H1 (cell line): Measurements from ENCODE around the gene PRKN. TPM values are rescaled to one million over a fixed set of nuclear protein-coding genes. Genes with fewer than 3 reads are reported as not detected.

Source experiments
- CTCF ChIA-PET: fragments of 300-600 bp; sonication (Branson Sonifier 250); formaldehyde crosslinking; loops from one replicate; lab custom pipeline; 2021; ENCODE audit not compliant: partially characterized antibody; lab: Charles Lee
- POLR2A ChIA-PET: fragments of 300-600 bp; sonication (Branson Sonifier 250); formaldehyde crosslinking; loops from one replicate; lab custom pipeline; 2021; ENCODE audit warnings: inconsistent platforms; ENCODE audit not compliant: partially characterized antibody; lab: Charles Lee
- DNase-seq, 2 experiments: peaks; one replicate each; pipeline versions ENCODE4 v3.0.0 to v3.0.0-alpha.2; 2010 to 2022; ENCODE audit warnings: low spot score in 2 of 2, low read depth in 1 of 2, mixed read lengths in 1 of 2
- FAIRE-seq: peaks from 2 replicates; lab custom pipeline; 2011; peaks lifted over from hg19 to GRCh38; lab: Jason Lieb, UNC
- H2AFZ ChIP-seq: 2 replicates; pipeline ENCODE4 v1.8.1; 2012; ENCODE audit warnings: low read length, inconsistent platforms
- H2AK5ac ChIP-seq: 2 replicates; pipeline ENCODE4 v1.6.1; 2013; ENCODE audit warnings: low read depth, low read length
- H2BK120ac ChIP-seq: replicated peaks from 2 replicates; pipeline ENCODE3; 2013; ENCODE audit warnings: low read depth, low read length, inconsistent platforms
- H2BK12ac ChIP-seq: 2 replicates; pipeline ENCODE4 v1.6.1; 2013; ENCODE audit warnings: low read depth, low read length
- H2BK15ac ChIP-seq: 2 replicates; pipeline ENCODE4 v1.6.1; 2013; ENCODE audit warnings: low read length
- H2BK20ac ChIP-seq: 2 replicates; pipeline ENCODE4 v1.6.1; 2013; ENCODE audit warnings: low read length
- H2BK5ac ChIP-seq: 2 replicates; pipeline ENCODE4 v1.6.1; 2013; ENCODE audit warnings: low read depth, low read length
- H3K14ac ChIP-seq: 2 replicates; pipeline ENCODE4 v1.6.1; 2013; ENCODE audit warnings: inconsistent platforms; ENCODE audit not compliant: insufficient read length
- H3K18ac ChIP-seq: 2 replicates; pipeline ENCODE4 v1.6.1; 2013; ENCODE audit warnings: low read length; ENCODE audit errors: extremely low read depth
- H3K23ac ChIP-seq: 2 replicates; pipeline ENCODE4 v1.6.1; 2013; ENCODE audit warnings: inconsistent platforms; ENCODE audit not compliant: insufficient read length
- H3K23me2 ChIP-seq: 2 replicates; pipeline ENCODE4 v1.6.1; 2013; ENCODE audit warnings: low read depth, low read length
- H3K27ac ChIP-seq: 2 replicates; pipeline ENCODE4 v1.6.1; 2011; ENCODE audit warnings: low read depth, low read length, inconsistent platforms
- H3K27me3 ChIP-seq, 4 experiments: replicated peaks in 1 of 4; 1 replicate in 1 of 4; 2 replicates in 3 of 4; pipeline versions ENCODE4 v1.6.1 to v1.8.1; 2011 to 2013; ENCODE audit warnings: low read length in 3 of 4, mild to moderate bottlenecking in 3 of 4, inconsistent platforms in 2 of 4, mixed read lengths in 2 of 4, moderate library complexity in 1 of 4; ENCODE audit not compliant: control insufficient read depth in 3 of 4, insufficient read depth in 3 of 4; ENCODE audit errors: extremely low read depth in 1 of 4
- H3K36me3 ChIP-seq, 4 experiments: 2 replicates each; pipeline versions ENCODE4 v1.6.1 to v1.8.1; 2011 to 2013; ENCODE audit warnings: mild to moderate bottlenecking in 4 of 4, low read length in 3 of 4, moderate library complexity in 2 of 4, control low read depth in 1 of 4, inconsistent platforms in 1 of 4; ENCODE audit not compliant: insufficient read depth in 4 of 4, control insufficient read depth in 2 of 4
- H3K4ac ChIP-seq: replicated peaks from 2 replicates; pipeline ENCODE3; 2013; ENCODE audit warnings: low read length, low read depth, mixed read lengths, inconsistent platforms; ENCODE audit not compliant: insufficient read length
- H3K4me1 ChIP-seq, 4 experiments: replicated peaks in 1 of 4; 1 replicate in 1 of 4; 2 replicates in 3 of 4; pipeline versions ENCODE4 v1.6.1 to v1.8.1; 2011 to 2013; ENCODE audit warnings: low read length in 3 of 4, inconsistent platforms in 2 of 4, mixed read lengths in 1 of 4; ENCODE audit not compliant: insufficient read depth in 4 of 4, control insufficient read depth in 3 of 4
- H3K4me2 ChIP-seq, 2 experiments: 2 replicates each; pipeline versions ENCODE4 v1.6.1 to v1.8.1; 2011 to 2013; ENCODE audit warnings: low read depth in 2 of 2, low read length in 2 of 2, control low read depth in 1 of 2, inconsistent platforms in 1 of 2, mild to moderate bottlenecking in 1 of 2; ENCODE audit not compliant: insufficient read depth in 1 of 2
- H3K4me3 ChIP-seq, 4 experiments: fragments of 200-600, 300-600 bp in 1 of 4; sonication (generic), shearing (Covaris generic), sonication (Bioruptor Twin) in 1 of 4; 2 replicates each; pipeline versions ENCODE4 v1.5.1 to v1.8.1; 2011 to 2016; ENCODE audit warnings: low read length in 4 of 4, low read depth in 3 of 4, control low read depth in 2 of 4, inconsistent platforms in 2 of 4, mild to moderate bottlenecking in 2 of 4, mixed read lengths in 1 of 4, moderate library complexity in 1 of 4; ENCODE audit not compliant: insufficient read depth in 2 of 4; ENCODE audit errors: extremely low read depth in 1 of 4
- H3K56ac ChIP-seq: replicated peaks from 2 replicates; pipeline ENCODE3; 2013; ENCODE audit warnings: low read depth, mild to moderate bottlenecking, mixed read lengths, low read length, inconsistent platforms; ENCODE audit not compliant: insufficient read length
- H3K79me1 ChIP-seq: 2 replicates; pipeline ENCODE4 v1.6.1; 2013; ENCODE audit warnings: low read depth, low read length, control low read depth
- H3K79me2 ChIP-seq, 2 experiments: 2 replicates each; pipeline versions ENCODE4 v1.6.1 to v1.8.1; 2012 to 2013; ENCODE audit warnings: low read length in 2 of 2, mild to moderate bottlenecking in 2 of 2, inconsistent platforms in 1 of 2; ENCODE audit not compliant: insufficient read depth in 2 of 2, control insufficient read depth in 1 of 2
- H3K9ac ChIP-seq, 4 experiments: replicated peaks in 1 of 4; 1 replicate in 1 of 4; 2 replicates in 3 of 4; pipeline versions ENCODE4 v1.6.1 to v1.8.1; 2011 to 2013; ENCODE audit warnings: low read depth in 3 of 4, low read length in 3 of 4, control low read depth in 2 of 4, mild to moderate bottlenecking in 2 of 4, moderate library complexity in 2 of 4, inconsistent platforms in 1 of 4; ENCODE audit errors: extremely low read depth in 1 of 4
- H3K9me3 ChIP-seq, 2 experiments: 2 replicates each; pipeline versions ENCODE4 v1.6.1 to v1.8.1; 2012 to 2013; ENCODE audit warnings: mild to moderate bottlenecking in 2 of 2, moderate library complexity in 2 of 2, control low read depth in 1 of 2, inconsistent platforms in 1 of 2, low read depth in 1 of 2, low read length in 1 of 2, mixed read lengths in 1 of 2; ENCODE audit not compliant: insufficient read depth in 2 of 2
- H4K20me1 ChIP-seq, 2 experiments: replicated peaks in 1 of 2; 2 replicates each; pipeline versions ENCODE3 to v1.8.1; 2011 to 2013; ENCODE audit warnings: inconsistent platforms in 2 of 2, low read length in 2 of 2, mild to moderate bottlenecking in 1 of 2; ENCODE audit not compliant: insufficient read depth in 2 of 2, control insufficient read depth in 1 of 2
- H4K5ac ChIP-seq: 2 replicates; pipeline ENCODE4 v1.6.1; 2013; ENCODE audit warnings: low read length, low read depth, mixed read lengths, inconsistent platforms; ENCODE audit not compliant: insufficient read length
- H4K8ac ChIP-seq: 2 replicates; pipeline ENCODE4 v1.8.0; 2013; ENCODE audit warnings: mild to moderate bottlenecking, moderate library complexity, low read length, inconsistent platforms; ENCODE audit not compliant: insufficient read depth; ENCODE audit errors: extremely low read depth
- H4K91ac ChIP-seq: replicated peaks from 2 replicates; pipeline ENCODE3; 2013; ENCODE audit warnings: low read length, mixed read lengths, inconsistent platforms; ENCODE audit not compliant: insufficient read length
- ASH2L ChIP-seq: fragments of 200-600, 300-600 bp; sonication (generic); IDR thresholded peaks from one replicate; pipeline ENCODE4 v1.7.1; 2017; ENCODE audit warnings: low read length
- EZH2 ChIP-seq: fragments of 200-600 bp; sonication (generic); IDR thresholded peaks from 2 replicates; pipeline ENCODE4 v1.7.1; 2012; ENCODE audit warnings: low read depth, mild to moderate bottlenecking, moderate library complexity, low read length, inconsistent platforms; ENCODE audit not compliant: severe bottlenecking
- GTF2F1 ChIP-seq: IDR thresholded peaks from 2 replicates; pipeline ENCODE4 v1.6.1; 2012; ENCODE audit warnings: low read depth, low read length, improper control_type of control experiment, borderline replicate concordance
- HDAC6 ChIP-seq: IDR thresholded peaks from one replicate; pipeline ENCODE4 v1.7.1; 2012; ENCODE audit warnings: low read depth, mild to moderate bottlenecking, inconsistent platforms, low read length, moderate library complexity
- JUND ChIP-seq: IDR thresholded peaks from 2 replicates; pipeline ENCODE4 v1.6.1; 2011; ENCODE audit warnings: mild to moderate bottlenecking, improper control_type of control experiment, low read length
- KDM1A ChIP-seq: fragments of 200-600, 300-600 bp; sonication (generic); IDR thresholded peaks from 2 replicates; pipeline ENCODE4 v1.7.1; 2016; ENCODE audit warnings: mild to moderate bottlenecking, low read length, borderline replicate concordance
- MAFK ChIP-seq: IDR thresholded peaks from 2 replicates; pipeline ENCODE4 v1.6.1; 2012; ENCODE audit warnings: low read depth, mild to moderate bottlenecking, improper control_type of control experiment, low read length
- RAD21 ChIP-seq, 2 experiments: IDR thresholded peaks in 1 of 2; conservative IDR thresholded peaks in 1 of 2; 2 replicates each; pipeline ENCODE4 v1.6.1; 2011; ENCODE audit warnings: low read depth in 2 of 2, low read length in 2 of 2, improper control_type of control experiment in 1 of 2, inconsistent platforms in 1 of 2, mild to moderate bottlenecking in 1 of 2, moderate library complexity in 1 of 2
- SIX5 ChIP-seq: IDR thresholded peaks from 2 replicates; pipeline ENCODE4 v1.6.1; 2011; ENCODE audit warnings: mild to moderate bottlenecking, low read depth, low read length
- SP2 ChIP-seq: IDR thresholded peaks from 2 replicates; pipeline ENCODE4 v1.6.1; 2012; ENCODE audit warnings: mild to moderate bottlenecking, low read length, inconsistent platforms
- SP4 ChIP-seq: IDR thresholded peaks from 2 replicates; pipeline ENCODE4 v1.6.1; 2012; ENCODE audit warnings: low read length, inconsistent platforms
- TAF7 ChIP-seq: optimal IDR thresholded peaks from 2 replicates; pipeline ENCODE3; 2011; ENCODE audit warnings: low read depth, mild to moderate bottlenecking, inconsistent platforms, low read length, moderate library complexity, borderline replicate concordance
- WGBS, 2 experiments: shearing (Covaris generic) in 1 of 2; methylation state at CpG; one replicate each; pipeline versions ENCODE4 v1.1.6 to v1.1.7; 2013 to 2015; ENCODE audit warnings: low lambda C conversion rate in 2 of 2, mixed read lengths in 2 of 2, inconsistent platforms in 1 of 2, low coverage in 1 of 2, missing lambda C conversion rate in 1 of 2; ENCODE audit not compliant: insufficient replicate concordance in 2 of 2, insufficient coverage in 1 of 2, insufficient read length in 1 of 2; ENCODE audit errors: extremely low coverage in 1 of 2, missing lambda C conversion rate in 1 of 2; 5-methylcytosine and 5-hydroxymethylcytosine counted together
- polyA plus RNA-seq, 7 experiments: library from polyadenylated mRNA; depleted of rRNA in 3 of 7; stranded (reverse) in 5 of 7; unstranded in 2 of 7; fragments of >200 nt in 5 of 7; fragments of 200-250 nt in 2 of 7; gene quantifications; 1 replicate in 5 of 7; 2 replicates in 1 of 7; 4 replicates in 1 of 7; pipeline versions ENCODE4 v1.2.1 to v1.2.3, GENCODE V29; 2011 to 2013; ENCODE audit warnings: missing spikeins in 2 of 7, mixed read lengths in 2 of 7
- total RNA-seq: library from RNA; stranded (reverse); fragmentation: NEBNext Ultra II Directional; extraction: Animal tissue kit (Norgen Biotek cat#: 25700); gene quantifications from 2 replicates; pipeline ENCODE4 v1.2.1, GENCODE V29; 2021
- TF ChIP-seq, protein P1 (sequence below): IDR thresholded peaks from 2 replicates; pipeline ENCODE4 v1.6.1; 2012; ENCODE audit warnings: inconsistent platforms
- TF ChIP-seq, protein P2 (sequence below): IDR thresholded peaks from 2 replicates; pipeline ENCODE4 v1.6.1; 2011; ENCODE audit warnings: low read depth, mild to moderate bottlenecking, low read length; ENCODE audit not compliant: insufficient read depth

Gene PRKN
- total and polyA plus RNA-seq, 2 of the 8 experiments (the other 6 are each of a cell fraction or from before 2014, with no cell fraction given), result 0.13 to 0.29 TPM

DNA sequence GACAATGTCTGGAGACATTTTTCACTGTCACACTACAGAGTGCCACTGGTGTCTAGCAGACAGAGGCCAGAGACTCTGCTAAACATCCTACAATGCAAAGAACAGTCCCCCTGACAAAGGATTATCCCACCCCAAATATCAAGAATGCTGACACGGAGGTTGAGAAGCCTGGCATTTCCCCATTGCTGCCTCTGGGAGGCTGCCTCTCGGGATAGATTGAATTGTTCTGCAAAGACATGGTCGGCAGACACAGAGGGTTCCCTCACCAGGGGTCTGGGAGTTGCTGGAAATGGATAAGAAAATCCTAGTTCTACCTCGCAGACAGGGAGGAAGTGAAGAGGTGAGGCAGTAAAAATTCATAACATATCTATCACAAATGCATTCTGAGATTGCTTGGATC, 1287.3 kb downstream of the PRKN start:
- DNase-seq, result no peak
- no peak for FAIRE-seq
- Histone ChIP-seq H3K4me2 (no peak overlapping the region), H2BK5ac (no peak overlapping the region), H4K91ac (no peak overlapping the region), H2AFZ (no peak overlapping the region), H3K79me2 (no peaks in the 10 kb centered on the region), H3K27me3 (peaks cover 0 to 4% (median under 1%) of the 10 kb centered on the region in 4 experiments; a peak in 1 of 7 replicates), H3K23me2 (no peaks in the 10 kb centered on the region), H3K27ac (no peak overlapping the region), H3K23ac (no peak overlapping the region), H3K9me3 (no peaks in the 10 kb centered on the region), H2BK120ac (no peak overlapping the region), H3K4me3 (no peak overlapping the region), H3K9ac (no peak overlapping the region), H3K4ac (no peak overlapping the region), H4K5ac (no peak overlapping the region), H3K56ac (no peak overlapping the region), H2BK12ac (no peak overlapping the region), H4K20me1 (no peaks in the 10 kb centered on the region), H2BK15ac (no peak overlapping the region), H4K8ac (no peak overlapping the region), H3K36me3 (no peaks in the 10 kb centered on the region), H3K79me1 (no peaks in the 10 kb centered on the region), H2AK5ac (no peak overlapping the region), H3K18ac (no peak overlapping the region), H2BK20ac (no peak overlapping the region), H3K4me1 (peaks cover 2 to 9% (median 6%) of the 10 kb centered on the region in 4 experiments; a peak in 5 of 7 replicates), H3K14ac (no peak overlapping the region)
- ChIA-PET POLR2A (no interaction called here), CTCF (interaction anchor here (1.2 to 3.7 kb wide), 4 partner anchors 11 to 46 kb away, joined by 3 to 28 read pairs (median 5); no protein-coding TSS in a partner anchor)
- 63% methylated on average over 4 of the region's 4 CpGs; no CpG with 5 or more reads in 1 of the 2 experiments for WGBS, 2 experiments
- TF ChIP-seq ASH2L (no peak), SIX5 (no peak), TAF7 (no peak), SP4 (no peak), HDAC6 (no peak), MAFK (peak; percentile 38; the same call in 1 of the 2 replicates), RAD21 (IDR thresholded peaks at IDR 0.05 in 1 of 2, conservative IDR thresholded peaks at IDR 0.05 in 1 of 2; ENCODE audit: low read depth in 2 of 2, low read length in 2 of 2) (no peak), EZH2 (no peak), JUND (no peak), KDM1A (no peak), SP2 (no peak), GTF2F1 (no peak)
- TF ChIP-seq, protein P1, sequence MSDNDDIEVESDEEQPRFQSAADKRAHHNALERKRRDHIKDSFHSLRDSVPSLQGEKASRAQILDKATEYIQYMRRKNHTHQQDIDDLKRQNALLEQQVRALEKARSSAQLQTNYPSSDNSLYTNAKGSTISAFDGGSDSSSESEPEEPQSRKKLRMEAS, result no peak
- TF ChIP-seq, protein P2, sequence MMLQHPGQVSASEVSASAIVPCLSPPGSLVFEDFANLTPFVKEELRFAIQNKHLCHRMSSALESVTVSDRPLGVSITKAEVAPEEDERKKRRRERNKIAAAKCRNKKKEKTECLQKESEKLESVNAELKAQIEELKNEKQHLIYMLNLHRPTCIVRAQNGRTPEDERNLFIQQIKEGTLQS, result no peak
